Testis (tissue), 2 donors: ENCODE measurements around the gene CLEC4D.

ENCODE experiments used
- CTCF ChIP-seq, 3 experiments: fragments of 450-650 bp in 2 of 3; fragments of 200-600 bp in 1 of 3; sonication (generic) in 1 of 3; IDR thresholded peaks; one replicate each; pipeline ENCODE4 v1.5.1; 2016 to 2019; ENCODE audit warnings: antibody characterized with exemption in 3 of 3, mild to moderate bottlenecking in 2 of 3, moderate library complexity in 1 of 3
- POLR2A ChIP-seq: fragments of 450-650 bp; IDR thresholded peaks from one replicate; pipeline ENCODE4 v1.6.1; 2017; ENCODE audit warnings: antibody characterized with exemption, mild to moderate bottlenecking, moderate library complexity

- TF ChIP-seq CTCF (IDR thresholded peaks at IDR 0.05) = no peak
- TF ChIP-seq POLR2A = no peak
Measured at GRCh38 chr12:8566525-8566924, 53.2 kb downstream of the CLEC4D start.
